ENCODE measurements around the gene LCE2A. TPM values are rescaled to one million over a fixed set of nuclear protein-coding genes. Genes with fewer than 3 reads are reported as not detected.

The LCE2A gene
- total and polyA plus RNA-seq, 9 of the 15 experiments (the other 6 are each of a cell fraction or from before 2014, with no cell fraction given): not detected

GRCh38 chr1:152739841-152740240, 41.7 kb downstream of the LCE2A start (continued):
- no peak for TF ChIP-seq MYBL2 (IDR thresholded peaks at IDR 0.05; ENCODE audit: low read depth)
- TF ChIP-seq MYBL2 (CRISPR knock-in tag; IDR thresholded peaks at IDR 0.05; ENCODE audit: borderline replicate concordance): no peak
- TF ChIP-seq SFPQ (IDR thresholded peaks at IDR 0.05; ENCODE audit: low read depth, low read length): no peak
- TF ChIP-seq SNRNP70 (optimal IDR thresholded peaks at IDR 0.05; ENCODE audit: low read depth, low read length): no peak

DNA sequence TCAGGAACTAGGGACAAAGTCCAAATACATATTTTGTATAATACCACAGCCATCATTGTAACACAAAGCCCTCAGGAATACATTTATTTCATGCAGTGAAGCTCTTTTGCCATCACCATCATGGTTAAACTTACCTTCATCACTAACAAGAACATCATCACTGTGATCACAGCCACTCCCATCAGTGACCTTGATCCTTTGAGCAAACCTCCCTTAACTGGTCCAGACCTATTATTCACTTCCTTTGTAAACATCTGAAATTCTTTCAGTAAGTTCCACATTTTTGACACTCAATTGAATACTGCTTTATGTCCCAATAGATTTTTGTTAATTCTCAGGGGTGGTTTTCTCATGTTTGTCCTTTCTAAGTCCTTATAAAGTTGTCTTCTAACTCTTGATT, 43.5 kb downstream of the LCE2A start:
- H2AFZ ChIP-seq (ENCODE audit: low read depth, low read length): no peak overlapping the region
- ChIA-PET POLR2A (no interaction called here), CTCF (ENCODE audit: low intra/inter-chr PET ratio) (no interaction called here)
- TF ChIP-seq COPS2 (conservative IDR thresholded peaks at IDR 0.05) (no peak), RBBP5 (IDR thresholded peaks at IDR 0.05; ENCODE audit: borderline replicate concordance, insufficient read depth, low read length, poor library complexity, severe bottlenecking) (no peak)
- no peaks in the 10 kb centered on the region for H4K20me1 ChIP-seq (replicated peaks; ENCODE audit: control insufficient read depth, insufficient read depth, low read length)
- no peak overlapping the region for H3K9ac ChIP-seq (ENCODE audit: insufficient read depth in 1 of 2, low read depth in 2 of 2, low read length in 2 of 2)
- H3K4me1 ChIP-seq (replicated peaks in 1 of 2; ENCODE audit: control insufficient read depth in 2 of 2, insufficient read depth in 2 of 2, low read length in 2 of 2): no peaks in the 10 kb centered on the region
- intact Hi-C loops (cut with micrococcal nuclease): loop anchor here (10.0 kb wide), 1 partner anchor 87 kb away; no protein-coding TSS in a partner anchor
- BruUV-seq (replicated peaks): no TSS peak
- no peaks in the 10 kb centered on the region for H3K27me3 ChIP-seq (ENCODE audit: control insufficient read depth in 2 of 2, insufficient read depth in 2 of 2, low read length in 2 of 2)
- no peaks in the 10 kb centered on the region for H3K36me3 ChIP-seq (ENCODE audit: control insufficient read depth, insufficient read depth, low read length)
- DNase-seq (ENCODE audit: extremely low read depth in 1 of 4, low spot score in 3 of 4): no peak
- no peak overlapping the region for H3K4me3 ChIP-seq
- in situ Hi-C loops (cut with MboI): no loop called here
- H3K79me2 ChIP-seq (ENCODE audit: control insufficient read depth, insufficient read depth, low read length): no peaks in the 10 kb centered on the region
- ATAC-seq: no peak
- no peaks in the 10 kb centered on the region for H3K9me1 ChIP-seq (ENCODE audit: control insufficient read depth, insufficient read depth, low read length)
- H3K27ac ChIP-seq (ENCODE audit: extremely low read depth, low read depth, low read length): no peak overlapping the region
- H3K9me3 ChIP-seq (replicated peaks; ENCODE audit: control insufficient read depth, insufficient read depth, low read depth, low read length): no peaks in the 10 kb centered on the region
- H3K4me2 ChIP-seq (ENCODE audit: insufficient read depth, low read length): no peak overlapping the region
- FAIRE-seq: no peak

Data from K562 (cell line).